ENCODE measurements around the gene MEMO1. TPM values are rescaled to one million over a fixed set of nuclear protein-coding genes. Genes with fewer than 3 reads are reported as not detected.

MEMO1 gene
- total RNA-seq, 1 experiment from 2014 or later = 66.0 TPM

- Histone ChIP-seq H3K4me3 (ENCODE audit: low read depth, low read length, poor library complexity, severe bottlenecking) (no peak overlapping the region), H3K9me3 (ENCODE audit: low read depth, low read length, poor library complexity, severe bottlenecking) (no peaks in the 10 kb centered on the region), H3K4me1 (ENCODE audit: insufficient read depth, low read length, poor library complexity, severe bottlenecking) (peaks cover 34% of the 10 kb centered on the region), H3K27ac (ENCODE audit: low read depth, low read length, poor library complexity, severe bottlenecking) (peak overlapping the region; percentile 2), H3K36me3 (ENCODE audit: insufficient read depth, low read length, poor library complexity, severe bottlenecking) (no peaks in the 10 kb centered on the region), H3K27me3 (replicated peaks; ENCODE audit: insufficient read depth, low read depth, low read length, poor library complexity) (no peaks in the 10 kb centered on the region)
- ChIA-PET CTCF (no interaction called here), POLR2A (ENCODE audit: low non-redundant PET) (no interaction called here)
- intact Hi-C loops (cut with micrococcal nuclease; ENCODE audit: unreplicated experiment) = no loop called here
- TF ChIP-seq CTCF (conservative IDR thresholded peaks at IDR 0.05; ENCODE audit: low read depth, low read length) = no peak
- TF ChIP-seq EZH2 (IDR thresholded peaks at IDR 0.05; ENCODE audit: borderline replicate concordance, low read depth, low read length, poor library complexity, severe bottlenecking) = no peak
- BruUV-seq (replicated peaks) = no TSS peak
- no peak for DNase-seq (ENCODE audit: low spot score)
Measured at GRCh38 chr2:31888550-31888949, 122.3 kb downstream of the MEMO1 start.

DNA sequence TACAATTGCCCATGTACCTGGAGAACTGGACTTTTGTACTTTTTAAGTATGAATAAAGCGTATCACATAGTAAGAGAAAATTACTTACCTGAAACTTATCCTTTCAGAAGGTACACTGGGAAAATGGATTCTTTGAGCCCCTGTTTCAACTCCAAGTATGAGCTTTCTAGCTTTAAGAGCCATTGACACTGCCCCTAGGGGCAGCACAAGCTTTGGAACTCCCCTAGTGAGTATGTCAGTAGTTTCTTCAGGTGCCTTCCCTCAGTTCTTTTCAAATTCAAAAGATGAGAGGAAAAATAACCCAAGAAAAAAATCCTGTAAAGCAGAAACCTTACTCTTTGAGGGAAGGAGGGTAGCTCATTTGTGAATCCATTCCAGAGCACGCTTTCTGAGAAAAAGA lies 124.1 kb downstream of the MEMO1 start:
- POLR2A ChIA-PET (ENCODE audit: low non-redundant PET) = no interaction called here
- H3K9me3 ChIP-seq (ENCODE audit: low read depth, low read length, poor library complexity, severe bottlenecking) = no peaks in the 10 kb centered on the region
- TF ChIP-seq EZH2 (IDR thresholded peaks at IDR 0.05; ENCODE audit: borderline replicate concordance, low read depth, low read length, poor library complexity, severe bottlenecking) (no peak), CTCF (conservative IDR thresholded peaks at IDR 0.05; ENCODE audit: low read depth, low read length) (peak; percentile 57)
- H3K27ac ChIP-seq (ENCODE audit: low read depth, low read length, poor library complexity, severe bottlenecking) = no peak overlapping the region
- CTCF ChIA-PET = no interaction called here
- DNase-seq (ENCODE audit: low spot score) = peak; percentile 26
- no TSS peak for BruUV-seq (replicated peaks)
- no peak overlapping the region for H3K4me3 ChIP-seq (ENCODE audit: low read depth, low read length, poor library complexity, severe bottlenecking)
- H3K4me1 ChIP-seq (ENCODE audit: insufficient read depth, low read length, poor library complexity, severe bottlenecking) = peaks cover 17% of the 10 kb centered on the region
- H3K36me3 ChIP-seq (ENCODE audit: insufficient read depth, low read length, poor library complexity, severe bottlenecking) = no peaks in the 10 kb centered on the region
- intact Hi-C loops (cut with micrococcal nuclease; ENCODE audit: unreplicated experiment) = no loop called here
- no peaks in the 10 kb centered on the region for H3K27me3 ChIP-seq (replicated peaks; ENCODE audit: insufficient read depth, low read depth, low read length, poor library complexity)

- TF ChIP-seq CTCF (conservative IDR thresholded peaks at IDR 0.05; ENCODE audit: low read depth, low read length) (no peak), EZH2 (IDR thresholded peaks at IDR 0.05; ENCODE audit: borderline replicate concordance, low read depth, low read length, poor library complexity, severe bottlenecking) (no peak)
- intact Hi-C loops (cut with micrococcal nuclease; ENCODE audit: unreplicated experiment) = no loop called here
- no TSS peak for BruUV-seq (replicated peaks)
Measured at GRCh38 chr2:31877008-31877407, 133.8 kb downstream of the MEMO1 start.

More at GRCh38 chr2:31877008-31877407, 133.8 kb downstream of the MEMO1 start:
- DNase-seq (ENCODE audit: low spot score) = no peak
- Histone ChIP-seq H3K4me3 (ENCODE audit: low read depth, low read length, poor library complexity, severe bottlenecking) (no peak overlapping the region), H3K36me3 (ENCODE audit: insufficient read depth, low read length, poor library complexity, severe bottlenecking) (no peaks in the 10 kb centered on the region), H3K9me3 (ENCODE audit: low read depth, low read length, poor library complexity, severe bottlenecking) (no peaks in the 10 kb centered on the region), H3K27me3 (replicated peaks; ENCODE audit: insufficient read depth, low read depth, low read length, poor library complexity) (no peaks in the 10 kb centered on the region), H3K4me1 (ENCODE audit: insufficient read depth, low read length, poor library complexity, severe bottlenecking) (no peaks in the 10 kb centered on the region), H3K27ac (ENCODE audit: low read depth, low read length, poor library complexity, severe bottlenecking) (no peak overlapping the region)
- ChIA-PET POLR2A (ENCODE audit: low non-redundant PET) (no interaction called here), CTCF (no interaction called here)
